Sigmoid colon (tissue), 4 donors: ENCODE measurements around the gene PTPA.

Experiments used
- EP300 ChIP-seq, 4 donors: sonication (generic); formaldehyde crosslinking; IDR thresholded peaks; one replicate each; pipeline ENCODE4 v1.6.1; 2017; ENCODE audit warnings: antibody characterized with exemption in 4 of 4
- POLR2A ChIP-seq, 2 donors: fragments of 450-650 bp; IDR thresholded peaks; one replicate each; pipeline ENCODE4 v1.6.1; 2016; ENCODE audit warnings: antibody characterized with exemption in 2 of 2, mild to moderate bottlenecking in 2 of 2, moderate library complexity in 2 of 2
- POLR2AphosphoS5 ChIP-seq, 4 donors: sonication (generic); formaldehyde crosslinking; IDR thresholded peaks; one replicate each; pipeline ENCODE4 v1.6.1; 2017; ENCODE audit warnings: antibody characterized with exemption in 4 of 4
- TF ChIP-seq, protein P1 (sequence below), 4 experiments: fragments of 450-650 bp in 3 of 4; fragments of 200-600 bp in 1 of 4; IDR thresholded peaks; one replicate each; pipeline ENCODE4 v1.5.1; 2016 to 2019; ENCODE audit warnings: antibody characterized with exemption in 4 of 4, mild to moderate bottlenecking in 3 of 4, moderate library complexity in 2 of 4

DNA sequence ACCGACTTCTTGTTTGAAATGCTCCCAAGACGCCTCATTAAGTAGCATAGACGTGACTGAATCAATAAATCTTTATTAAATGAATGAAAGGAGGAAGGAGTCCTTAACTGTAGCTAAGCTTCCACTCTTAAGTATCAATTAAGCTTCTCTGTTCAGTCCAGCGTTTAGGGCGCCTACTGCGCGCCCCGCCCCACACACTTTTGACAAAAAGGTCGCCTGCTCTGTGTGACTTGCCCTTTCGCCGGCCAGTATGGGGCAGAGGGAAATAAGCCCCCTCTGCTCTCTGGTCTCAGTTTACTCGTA is 31.0 kb upstream of the PTPA start:
- TF ChIP-seq, protein P1, sequence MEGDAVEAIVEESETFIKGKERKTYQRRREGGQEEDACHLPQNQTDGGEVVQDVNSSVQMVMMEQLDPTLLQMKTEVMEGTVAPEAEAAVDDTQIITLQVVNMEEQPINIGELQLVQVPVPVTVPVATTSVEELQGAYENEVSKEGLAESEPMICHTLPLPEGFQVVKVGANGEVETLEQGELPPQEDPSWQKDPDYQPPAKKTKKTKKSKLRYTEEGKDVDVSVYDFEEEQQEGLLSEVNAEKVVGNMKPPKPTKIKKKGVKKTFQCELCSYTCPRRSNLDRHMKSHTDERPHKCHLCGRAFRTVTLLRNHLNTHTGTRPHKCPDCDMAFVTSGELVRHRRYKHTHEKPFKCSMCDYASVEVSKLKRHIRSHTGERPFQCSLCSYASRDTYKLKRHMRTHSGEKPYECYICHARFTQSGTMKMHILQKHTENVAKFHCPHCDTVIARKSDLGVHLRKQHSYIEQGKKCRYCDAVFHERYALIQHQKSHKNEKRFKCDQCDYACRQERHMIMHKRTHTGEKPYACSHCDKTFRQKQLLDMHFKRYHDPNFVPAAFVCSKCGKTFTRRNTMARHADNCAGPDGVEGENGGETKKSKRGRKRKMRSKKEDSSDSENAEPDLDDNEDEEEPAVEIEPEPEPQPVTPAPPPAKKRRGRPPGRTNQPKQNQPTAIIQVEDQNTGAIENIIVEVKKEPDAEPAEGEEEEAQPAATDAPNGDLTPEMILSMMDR (IDR thresholded peaks at IDR 0.05) = no peak
- no peak for TF ChIP-seq EP300 (IDR thresholded peaks at IDR 0.05)
- no peak for TF ChIP-seq POLR2AphosphoS5 (IDR thresholded peaks at IDR 0.05)
- no peak for TF ChIP-seq POLR2A (IDR thresholded peaks at IDR 0.05)
